Breast epithelium (tissue), 3 donors: ENCODE results near the gene PLEKHO1.

Source experiments
- CTCF ChIP-seq, 3 donors: fragments of 450-650 bp; IDR thresholded peaks; one replicate each; pipeline ENCODE4 v1.5.1; 2016 to 2017; ENCODE audit warnings: antibody characterized with exemption in 3 of 3, mild to moderate bottlenecking in 3 of 3, moderate library complexity in 3 of 3
- POLR2A ChIP-seq: fragments of 450-650 bp; IDR thresholded peaks from one replicate; pipeline ENCODE4 v1.6.1; 2016; ENCODE audit warnings: antibody characterized with exemption, mild to moderate bottlenecking, moderate library complexity
- POLR2AphosphoS5 ChIP-seq, 3 donors: sonication (generic); formaldehyde crosslinking; IDR thresholded peaks; one replicate each; pipeline ENCODE4 v1.6.1; 2017; ENCODE audit warnings: antibody characterized with exemption in 3 of 3

- TF ChIP-seq POLR2A (no peak), CTCF (IDR thresholded peaks at IDR 0.05) (no peak), POLR2AphosphoS5 (IDR thresholded peaks at IDR 0.05) (no peak)
Observed at GRCh38 chr1:150118716-150119115, 31.0 kb upstream of the PLEKHO1 start.
